H1 (cell line): ENCODE data around the gene RORB. TPM values are rescaled to one million over a fixed set of nuclear protein-coding genes. Genes with fewer than 3 reads are reported as not detected.

Source experiments
- CTCF ChIA-PET: fragments of 300-600 bp; sonication (Branson Sonifier 250); formaldehyde crosslinking; loops from one replicate; lab custom pipeline; 2021; ENCODE audit not compliant: partially characterized antibody; lab: Charles Lee
- POLR2A ChIA-PET: fragments of 300-600 bp; sonication (Branson Sonifier 250); formaldehyde crosslinking; loops from one replicate; lab custom pipeline; 2021; ENCODE audit warnings: inconsistent platforms; ENCODE audit not compliant: partially characterized antibody; lab: Charles Lee
- DNase-seq, 2 experiments: peaks; one replicate each; pipeline versions ENCODE4 v3.0.0 to v3.0.0-alpha.2; 2010 to 2022; ENCODE audit warnings: low spot score in 2 of 2, low read depth in 1 of 2, mixed read lengths in 1 of 2
- FAIRE-seq: peaks from 2 replicates; lab custom pipeline; 2011; peaks lifted over from hg19 to GRCh38; lab: Jason Lieb, UNC
- H2AFZ ChIP-seq: 2 replicates; pipeline ENCODE4 v1.8.1; 2012; ENCODE audit warnings: low read length, inconsistent platforms
- H2AK5ac ChIP-seq: 2 replicates; pipeline ENCODE4 v1.6.1; 2013; ENCODE audit warnings: low read depth, low read length
- H2BK120ac ChIP-seq: replicated peaks from 2 replicates; pipeline ENCODE3; 2013; ENCODE audit warnings: low read depth, low read length, inconsistent platforms
- H2BK12ac ChIP-seq: 2 replicates; pipeline ENCODE4 v1.6.1; 2013; ENCODE audit warnings: low read depth, low read length
- H2BK15ac ChIP-seq: 2 replicates; pipeline ENCODE4 v1.6.1; 2013; ENCODE audit warnings: low read length
- H2BK20ac ChIP-seq: 2 replicates; pipeline ENCODE4 v1.6.1; 2013; ENCODE audit warnings: low read length
- H2BK5ac ChIP-seq: 2 replicates; pipeline ENCODE4 v1.6.1; 2013; ENCODE audit warnings: low read depth, low read length
- H3K14ac ChIP-seq: 2 replicates; pipeline ENCODE4 v1.6.1; 2013; ENCODE audit warnings: inconsistent platforms; ENCODE audit not compliant: insufficient read length
- H3K18ac ChIP-seq: 2 replicates; pipeline ENCODE4 v1.6.1; 2013; ENCODE audit warnings: low read length; ENCODE audit errors: extremely low read depth
- H3K23ac ChIP-seq: 2 replicates; pipeline ENCODE4 v1.6.1; 2013; ENCODE audit warnings: inconsistent platforms; ENCODE audit not compliant: insufficient read length
- H3K23me2 ChIP-seq: 2 replicates; pipeline ENCODE4 v1.6.1; 2013; ENCODE audit warnings: low read depth, low read length
- H3K27ac ChIP-seq: 2 replicates; pipeline ENCODE4 v1.6.1; 2011; ENCODE audit warnings: low read depth, low read length, inconsistent platforms
- H3K27me3 ChIP-seq, 4 experiments: replicated peaks in 1 of 4; 1 replicate in 1 of 4; 2 replicates in 3 of 4; pipeline versions ENCODE4 v1.6.1 to v1.8.1; 2011 to 2013; ENCODE audit warnings: low read length in 3 of 4, mild to moderate bottlenecking in 3 of 4, inconsistent platforms in 2 of 4, mixed read lengths in 2 of 4, moderate library complexity in 1 of 4; ENCODE audit not compliant: control insufficient read depth in 3 of 4, insufficient read depth in 3 of 4; ENCODE audit errors: extremely low read depth in 1 of 4
- H3K36me3 ChIP-seq, 4 experiments: 2 replicates each; pipeline versions ENCODE4 v1.6.1 to v1.8.1; 2011 to 2013; ENCODE audit warnings: mild to moderate bottlenecking in 4 of 4, low read length in 3 of 4, moderate library complexity in 2 of 4, control low read depth in 1 of 4, inconsistent platforms in 1 of 4; ENCODE audit not compliant: insufficient read depth in 4 of 4, control insufficient read depth in 2 of 4
- H3K4ac ChIP-seq: replicated peaks from 2 replicates; pipeline ENCODE3; 2013; ENCODE audit warnings: low read length, low read depth, mixed read lengths, inconsistent platforms; ENCODE audit not compliant: insufficient read length
- H3K4me1 ChIP-seq, 4 experiments: replicated peaks in 1 of 4; 1 replicate in 1 of 4; 2 replicates in 3 of 4; pipeline versions ENCODE4 v1.6.1 to v1.8.1; 2011 to 2013; ENCODE audit warnings: low read length in 3 of 4, inconsistent platforms in 2 of 4, mixed read lengths in 1 of 4; ENCODE audit not compliant: insufficient read depth in 4 of 4, control insufficient read depth in 3 of 4
- H3K4me2 ChIP-seq, 2 experiments: 2 replicates each; pipeline versions ENCODE4 v1.6.1 to v1.8.1; 2011 to 2013; ENCODE audit warnings: low read depth in 2 of 2, low read length in 2 of 2, control low read depth in 1 of 2, inconsistent platforms in 1 of 2, mild to moderate bottlenecking in 1 of 2; ENCODE audit not compliant: insufficient read depth in 1 of 2
- H3K4me3 ChIP-seq, 4 experiments: fragments of 200-600, 300-600 bp in 1 of 4; sonication (generic), shearing (Covaris generic), sonication (Bioruptor Twin) in 1 of 4; 2 replicates each; pipeline versions ENCODE4 v1.5.1 to v1.8.1; 2011 to 2016; ENCODE audit warnings: low read length in 4 of 4, low read depth in 3 of 4, control low read depth in 2 of 4, inconsistent platforms in 2 of 4, mild to moderate bottlenecking in 2 of 4, mixed read lengths in 1 of 4, moderate library complexity in 1 of 4; ENCODE audit not compliant: insufficient read depth in 2 of 4; ENCODE audit errors: extremely low read depth in 1 of 4
- H3K56ac ChIP-seq: replicated peaks from 2 replicates; pipeline ENCODE3; 2013; ENCODE audit warnings: low read depth, mild to moderate bottlenecking, mixed read lengths, low read length, inconsistent platforms; ENCODE audit not compliant: insufficient read length
- H3K79me1 ChIP-seq: 2 replicates; pipeline ENCODE4 v1.6.1; 2013; ENCODE audit warnings: low read depth, low read length, control low read depth
- H3K79me2 ChIP-seq, 2 experiments: 2 replicates each; pipeline versions ENCODE4 v1.6.1 to v1.8.1; 2012 to 2013; ENCODE audit warnings: low read length in 2 of 2, mild to moderate bottlenecking in 2 of 2, inconsistent platforms in 1 of 2; ENCODE audit not compliant: insufficient read depth in 2 of 2, control insufficient read depth in 1 of 2
- H3K9ac ChIP-seq, 4 experiments: replicated peaks in 1 of 4; 1 replicate in 1 of 4; 2 replicates in 3 of 4; pipeline versions ENCODE4 v1.6.1 to v1.8.1; 2011 to 2013; ENCODE audit warnings: low read depth in 3 of 4, low read length in 3 of 4, control low read depth in 2 of 4, mild to moderate bottlenecking in 2 of 4, moderate library complexity in 2 of 4, inconsistent platforms in 1 of 4; ENCODE audit errors: extremely low read depth in 1 of 4
- H3K9me3 ChIP-seq, 2 experiments: 2 replicates each; pipeline versions ENCODE4 v1.6.1 to v1.8.1; 2012 to 2013; ENCODE audit warnings: mild to moderate bottlenecking in 2 of 2, moderate library complexity in 2 of 2, control low read depth in 1 of 2, inconsistent platforms in 1 of 2, low read depth in 1 of 2, low read length in 1 of 2, mixed read lengths in 1 of 2; ENCODE audit not compliant: insufficient read depth in 2 of 2
- H4K20me1 ChIP-seq, 2 experiments: replicated peaks in 1 of 2; 2 replicates each; pipeline versions ENCODE3 to v1.8.1; 2011 to 2013; ENCODE audit warnings: inconsistent platforms in 2 of 2, low read length in 2 of 2, mild to moderate bottlenecking in 1 of 2; ENCODE audit not compliant: insufficient read depth in 2 of 2, control insufficient read depth in 1 of 2
- H4K5ac ChIP-seq: 2 replicates; pipeline ENCODE4 v1.6.1; 2013; ENCODE audit warnings: low read length, low read depth, mixed read lengths, inconsistent platforms; ENCODE audit not compliant: insufficient read length
- H4K8ac ChIP-seq: 2 replicates; pipeline ENCODE4 v1.8.0; 2013; ENCODE audit warnings: mild to moderate bottlenecking, moderate library complexity, low read length, inconsistent platforms; ENCODE audit not compliant: insufficient read depth; ENCODE audit errors: extremely low read depth
- H4K91ac ChIP-seq: replicated peaks from 2 replicates; pipeline ENCODE3; 2013; ENCODE audit warnings: low read length, mixed read lengths, inconsistent platforms; ENCODE audit not compliant: insufficient read length
- CBX5 ChIP-seq: fragments of 300-800, 300-1000 bp; sonication (generic); IDR thresholded peaks from 2 replicates; pipeline ENCODE4 v1.7.1; 2016; ENCODE audit warnings: antibody characterized with exemption, low read length, low read depth
- WGBS, 2 experiments: shearing (Covaris generic) in 1 of 2; methylation state at CpG; one replicate each; pipeline versions ENCODE4 v1.1.6 to v1.1.7; 2013 to 2015; ENCODE audit warnings: low lambda C conversion rate in 2 of 2, mixed read lengths in 2 of 2, inconsistent platforms in 1 of 2, low coverage in 1 of 2, missing lambda C conversion rate in 1 of 2; ENCODE audit not compliant: insufficient replicate concordance in 2 of 2, insufficient coverage in 1 of 2, insufficient read length in 1 of 2; ENCODE audit errors: extremely low coverage in 1 of 2, missing lambda C conversion rate in 1 of 2; 5-methylcytosine and 5-hydroxymethylcytosine counted together
- polyA plus RNA-seq, 7 experiments: library from polyadenylated mRNA; depleted of rRNA in 3 of 7; stranded (reverse) in 5 of 7; unstranded in 2 of 7; fragments of >200 nt in 5 of 7; fragments of 200-250 nt in 2 of 7; gene quantifications; 1 replicate in 5 of 7; 2 replicates in 1 of 7; 4 replicates in 1 of 7; pipeline versions ENCODE4 v1.2.1 to v1.2.3, GENCODE V29; 2011 to 2013; ENCODE audit warnings: missing spikeins in 2 of 7, mixed read lengths in 2 of 7
- total RNA-seq: library from RNA; stranded (reverse); fragmentation: NEBNext Ultra II Directional; extraction: Animal tissue kit (Norgen Biotek cat#: 25700); gene quantifications from 2 replicates; pipeline ENCODE4 v1.2.1, GENCODE V29; 2021

RORB gene
- total and polyA plus RNA-seq, 2 of the 8 experiments (the other 6 are each of a cell fraction or from before 2014, with no cell fraction given), result 2.3 to 7.1 TPM

DNA sequence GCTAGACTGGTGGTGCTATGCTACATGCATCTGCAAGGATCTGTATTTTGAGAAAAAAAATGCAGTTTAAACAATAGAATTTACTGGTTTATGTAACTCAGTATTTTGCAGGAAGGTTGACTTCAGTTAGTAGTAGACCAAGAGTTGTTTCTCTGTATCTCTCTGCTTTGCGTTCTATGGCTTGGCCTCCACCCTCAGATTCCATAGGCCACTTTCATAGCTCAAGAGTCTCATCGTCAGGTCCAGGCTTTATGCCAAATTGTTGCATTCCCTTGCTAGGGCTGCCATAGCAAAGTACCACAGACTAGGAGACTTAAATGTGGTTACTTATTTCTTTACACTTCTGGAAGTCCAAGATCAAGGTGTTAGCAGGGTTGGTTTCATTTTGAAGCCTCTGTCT is 48.1 kb upstream of the RORB start:
- FAIRE-seq, result no peak
- no peaks in the 10 kb centered on the region; a peak in 1 of 8 replicates for H3K36me3 ChIP-seq
- 87% methylated on average over 2 of the region's 2 CpGs; no CpG with 5 or more reads in 1 of the 2 experiments for WGBS, 2 experiments
- H3K4me2 ChIP-seq, result no peak overlapping the region
- no peak overlapping the region for H2AFZ ChIP-seq
- H2AK5ac ChIP-seq, result no peak overlapping the region
- H2BK15ac ChIP-seq, result no peak overlapping the region
- H3K14ac ChIP-seq, result no peak overlapping the region
- no peak overlapping the region for H2BK12ac ChIP-seq
- H4K91ac ChIP-seq, result no peak overlapping the region
- no peak overlapping the region for H2BK20ac ChIP-seq
- H2BK5ac ChIP-seq, result no peak overlapping the region
- H3K79me2 ChIP-seq, result no peaks in the 10 kb centered on the region
- no peak overlapping the region for H3K27ac ChIP-seq
- H3K4me1 ChIP-seq, result no peaks in the 10 kb centered on the region
- no peaks in the 10 kb centered on the region for H3K23me2 ChIP-seq
- H4K5ac ChIP-seq, result no peak overlapping the region
- no peak overlapping the region for H3K23ac ChIP-seq
- no peaks in the 10 kb centered on the region for H3K79me1 ChIP-seq
- H3K4me3 ChIP-seq, result no peak overlapping the region
- TF ChIP-seq CBX5, result no peak
- CTCF ChIA-PET, result interaction anchor here (1.6 kb wide), 1 partner anchor 15 kb away, joined by 3 read pairs; no protein-coding TSS in a partner anchor
- no peaks in the 10 kb centered on the region for H3K27me3 ChIP-seq
- no peaks in the 10 kb centered on the region for H3K9me3 ChIP-seq
- no peak overlapping the region for H3K56ac ChIP-seq
- no peaks in the 10 kb centered on the region for H4K20me1 ChIP-seq
- H3K9ac ChIP-seq, result no peak overlapping the region
- DNase-seq, result no peak
- H2BK120ac ChIP-seq, result no peak overlapping the region
- no peak overlapping the region for H3K4ac ChIP-seq
- no peak overlapping the region for H4K8ac ChIP-seq
- no peak overlapping the region for H3K18ac ChIP-seq
- POLR2A ChIA-PET, result no interaction called here
